ENCODE results near the gene MDN1. TPM values are rescaled to one million over a fixed set of nuclear protein-coding genes. Genes with fewer than 3 reads are reported as not detected.

The MDN1 gene
- polyA plus RNA-seq, 1 of the 3 experiments (the other 2 are of a cell fraction), result 8.5 TPM

GRCh38 chr6:89649682-89650081 is 169.9 kb downstream of the MDN1 start:
- H3K27me3 ChIP-seq (ENCODE audit: insufficient read depth), result no peaks in the 10 kb centered on the region
- POLR2A ChIA-PET, result no interaction called here
- no peak overlapping the region for H3K4me3 ChIP-seq (ENCODE audit: low read depth in 2 of 2, low read length in 1 of 2)
- H4K20me1 ChIP-seq (ENCODE audit: insufficient read depth), result no peaks in the 10 kb centered on the region
- WGBS (ENCODE audit: low lambda C conversion rate), result 100% methylated on average over 1 of the region's 1 CpG
- no peak overlapping the region for H2AFZ ChIP-seq (ENCODE audit: low read depth)
- H3K9me3 ChIP-seq, result no peaks in the 10 kb centered on the region
- H3K4me2 ChIP-seq, result no peak overlapping the region
- H3K9me2 ChIP-seq, result no peaks in the 10 kb centered on the region
- H3K36me3 ChIP-seq (replicated peaks in 1 of 2; ENCODE audit: control insufficient read depth in 1 of 2, insufficient read depth in 2 of 2, low read length in 1 of 2), result peaks cover 53 to 78% of the 10 kb centered on the region in 2 experiments
- no peaks in the 10 kb centered on the region for H3F3A ChIP-seq (replicated peaks; ENCODE audit: insufficient read depth)
- DNase-seq, result no peak
- no peaks in the 10 kb centered on the region for H3K79me2 ChIP-seq (ENCODE audit: insufficient read depth)
- CTCF ChIA-PET, result interaction anchor here (1.9 kb wide), 1 partner anchor 278 kb away, joined by 4 read pairs; no protein-coding TSS in a partner anchor
- no peak overlapping the region for H3K27ac ChIP-seq (ENCODE audit: low read depth in 2 of 2, low read length in 1 of 2)
- H3K4me1 ChIP-seq (ENCODE audit: control insufficient read depth in 1 of 2, insufficient read depth in 2 of 2, low read depth in 1 of 2, low read length in 1 of 2), result no peaks in the 10 kb centered on the region
- H3K9ac ChIP-seq, result no peak overlapping the region
- TF ChIP-seq GABPA (IDR thresholded peaks at IDR 0.05; ENCODE audit: low read depth) (no peak), TCF12 (IDR thresholded peaks at IDR 0.05) (no peak), SIN3A (IDR thresholded peaks at IDR 0.05; ENCODE audit: borderline replicate concordance, low read depth, low read length) (no peak), JUND (IDR thresholded peaks at IDR 0.05) (no peak), RFX5 (IDR thresholded peaks at IDR 0.05; ENCODE audit: low read length) (no peak), IRF3 (IDR thresholded peaks at IDR 0.05; ENCODE audit: low read depth, low read length) (no peak), POLR2AphosphoS5 (IDR thresholded peaks at IDR 0.05; ENCODE audit: low read depth, low read length) (no peak), RXRA (IDR thresholded peaks at IDR 0.05; ENCODE audit: borderline replicate concordance, low read depth) (no peak), SMC3 (IDR thresholded peaks at IDR 0.05; ENCODE audit: low read depth, low read length) (no peak), GATA2 (CRISPR knock-in tag; IDR thresholded peaks at IDR 0.05) (no peak), RCOR1 (IDR thresholded peaks at IDR 0.05; ENCODE audit: low read length) (no peak), FOSL2 (IDR thresholded peaks at IDR 0.05; ENCODE audit: borderline replicate concordance, low read depth) (no peak), MEF2A (IDR thresholded peaks at IDR 0.05; ENCODE audit: borderline replicate concordance, low read depth) (no peak), NRF1 (IDR thresholded peaks at IDR 0.05; ENCODE audit: low read depth, low read length) (no peak), TAF1 (IDR thresholded peaks at IDR 0.05; ENCODE audit: borderline replicate concordance, low read depth, low read length) (no peak)

- H3K4me1 ChIP-seq (ENCODE audit: control insufficient read depth in 1 of 2, insufficient read depth in 2 of 2, low read depth in 1 of 2, low read length in 1 of 2), result peaks cover 0 to 1% of the 10 kb centered on the region in 2 experiments; a peak in 1 of 4 replicates
- H3K27ac ChIP-seq (ENCODE audit: low read depth in 2 of 2, low read length in 1 of 2), result no peak overlapping the region
- H3K27me3 ChIP-seq (ENCODE audit: insufficient read depth), result no peaks in the 10 kb centered on the region
- no peak for DNase-seq
- H3K4me3 ChIP-seq (ENCODE audit: low read depth in 2 of 2, low read length in 1 of 2), result no peak overlapping the region
- WGBS (ENCODE audit: low lambda C conversion rate), result 94% methylated on average over 3 of the region's 4 CpGs
- ChIA-PET CTCF (interaction anchor here (2.1 kb wide), 1 partner anchor 273 kb away, joined by 7 read pairs; no protein-coding TSS in a partner anchor), POLR2A (no interaction called here)
- TF ChIP-seq NRF1 (IDR thresholded peaks at IDR 0.05; ENCODE audit: low read depth, low read length) (no peak), CHD2 (IDR thresholded peaks at IDR 0.05; ENCODE audit: low read length, partially characterized antibody) (no peak)
- TF ChIP-seq, protein P1, sequence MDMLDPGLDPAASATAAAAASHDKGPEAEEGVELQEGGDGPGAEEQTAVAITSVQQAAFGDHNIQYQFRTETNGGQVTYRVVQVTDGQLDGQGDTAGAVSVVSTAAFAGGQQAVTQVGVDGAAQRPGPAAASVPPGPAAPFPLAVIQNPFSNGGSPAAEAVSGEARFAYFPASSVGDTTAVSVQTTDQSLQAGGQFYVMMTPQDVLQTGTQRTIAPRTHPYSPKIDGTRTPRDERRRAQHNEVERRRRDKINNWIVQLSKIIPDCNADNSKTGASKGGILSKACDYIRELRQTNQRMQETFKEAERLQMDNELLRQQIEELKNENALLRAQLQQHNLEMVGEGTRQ (IDR thresholded peaks at IDR 0.05; ENCODE audit: borderline replicate concordance, low read depth, low read length), result no peak
- H3K9me3 ChIP-seq, result no peaks in the 10 kb centered on the region
- H3K4me2 ChIP-seq, result no peak overlapping the region
- no peak overlapping the region for H2AFZ ChIP-seq (ENCODE audit: low read depth)
- no peaks in the 10 kb centered on the region for H3K9me2 ChIP-seq
- H3F3A ChIP-seq (replicated peaks; ENCODE audit: insufficient read depth), result no peaks in the 10 kb centered on the region
- H3K79me2 ChIP-seq (ENCODE audit: insufficient read depth), result peaks cover 1% of the 10 kb centered on the region
- H3K9ac ChIP-seq, result no peak overlapping the region
- H4K20me1 ChIP-seq (ENCODE audit: insufficient read depth), result no peaks in the 10 kb centered on the region
- H3K36me3 ChIP-seq (replicated peaks in 1 of 2; ENCODE audit: control insufficient read depth in 1 of 2, insufficient read depth in 2 of 2, low read length in 1 of 2), result peaks cover 27 to 65% of the 10 kb centered on the region in 2 experiments
These were observed 174.7 kb downstream of the MDN1 start for GRCh38 chr6:89644864-89645263.

Data from SK-N-SH (cell line).